K562 (cell line): ENCODE measurements around the gene CALB2. TPM values are rescaled to one million over a fixed set of nuclear protein-coding genes. Genes with fewer than 3 reads are reported as not detected.

ENCODE experiments used
- ATAC-seq: fragments of 200-7000 bp; cut with Tn5 transposase; 3 replicates; pipeline ENCODE4 v1.9.1; 2020; ENCODE audit warnings: moderate library complexity
- BruUV-seq: library from RNA; stranded (reverse); fragments of 400-500 nt; replicated peaks from 2 replicates; lab custom pipeline; 2021; lab: Mats Ljungman, UMichigan
- CTCF ChIA-PET: fragments of 300-600 bp; formaldehyde crosslinking; extraction: SDS; loops from one replicate; lab custom pipeline; 2021; ENCODE audit warnings: low intra/inter-chr PET ratio; lab: Yijun Ruan, JAX
- POLR2A ChIA-PET: fragments of 300-600, 350-650 bp; sonication (Branson Sonifier 250); formaldehyde crosslinking; extraction: SDS; loops from one replicate; lab custom pipeline; 2021; ENCODE audit warnings: antibody characterized with exemption, inconsistent platforms; lab: Yijun Ruan, JAX
- DNase-seq, 4 experiments: peaks; one replicate each; pipeline versions ENCODE4 v3.0.0 to v3.0.0-alpha.2; 2011 to 2018; ENCODE audit warnings: low spot score in 3 of 4, mixed read lengths in 3 of 4; ENCODE audit errors: extremely low read depth in 1 of 4
- FAIRE-seq: peaks from 2 replicates; lab custom pipeline; 2011; peaks lifted over from hg19 to GRCh38; lab: Jason Lieb, UNC
- H2AFZ ChIP-seq: 2 replicates; pipeline ENCODE4 v1.6.0; 2011; ENCODE audit warnings: low read depth, low read length, control low read depth, inconsistent platforms
- H3K27ac ChIP-seq: fragments of 200-600 bp; 3 replicates; pipeline ENCODE4 v1.8.0; 2011; ENCODE audit warnings: low read depth, mild to moderate bottlenecking, control low read depth, inconsistent platforms, low read length, moderate library complexity, mixed read lengths; ENCODE audit errors: extremely low read depth
- H3K27me3 ChIP-seq, 2 experiments: fragments of 300-600 bp in 1 of 2; 2 replicates in 1 of 2; 3 replicates in 1 of 2; pipeline versions ENCODE4 v1.6.0 to v1.8.0; 2011; ENCODE audit warnings: inconsistent platforms in 2 of 2, low read length in 2 of 2, mild to moderate bottlenecking in 1 of 2, mixed read lengths in 1 of 2, moderate library complexity in 1 of 2; ENCODE audit not compliant: control insufficient read depth in 2 of 2, insufficient read depth in 2 of 2
- H3K36me3 ChIP-seq: fragments of 300-600 bp; 3 replicates; pipeline ENCODE4 v1.8.0; 2011; ENCODE audit warnings: mild to moderate bottlenecking, low read length, inconsistent platforms; ENCODE audit not compliant: control insufficient read depth, insufficient read depth
- H3K4me1 ChIP-seq, 2 experiments: fragments of 200-600 bp in 1 of 2; replicated peaks in 1 of 2; 2 replicates in 1 of 2; 3 replicates in 1 of 2; pipeline versions ENCODE4 v1.5.1 to v1.8.0; 2011; ENCODE audit warnings: inconsistent platforms in 2 of 2, low read length in 2 of 2, mild to moderate bottlenecking in 1 of 2, mixed read lengths in 1 of 2, moderate library complexity in 1 of 2; ENCODE audit not compliant: control insufficient read depth in 2 of 2, insufficient read depth in 2 of 2
- H3K4me2 ChIP-seq: 2 replicates; pipeline ENCODE4 v1.6.1; 2011; ENCODE audit warnings: low read length, control low read depth, inconsistent platforms, mixed read lengths; ENCODE audit not compliant: insufficient read depth
- H3K4me3 ChIP-seq: fragments of 200-600 bp; sonication (generic), shearing (Covaris generic); 2 replicates; pipeline ENCODE4 v1.5.1; 2016; ENCODE audit warnings: control low read depth, inconsistent platforms
- H3K79me2 ChIP-seq: fragments of 200-600 bp; 3 replicates; pipeline ENCODE4 v1.8.0; 2011; ENCODE audit warnings: low read length, inconsistent platforms; ENCODE audit not compliant: control insufficient read depth, insufficient read depth
- H3K9ac ChIP-seq, 2 experiments: 2 replicates each; pipeline versions ENCODE4 v1.6.0 to v1.6.1; 2011; ENCODE audit warnings: low read depth in 2 of 2, low read length in 2 of 2, control low read depth in 1 of 2, inconsistent platforms in 1 of 2, mild to moderate bottlenecking in 1 of 2, mixed read lengths in 1 of 2; ENCODE audit not compliant: insufficient read depth in 1 of 2
- H3K9me1 ChIP-seq: one replicate; pipeline ENCODE4 v1.6.0; 2011; ENCODE audit warnings: inconsistent platforms, mild to moderate bottlenecking, low read length, moderate library complexity; ENCODE audit not compliant: control insufficient read depth, insufficient read depth
- H3K9me3 ChIP-seq: replicated peaks from 2 replicates; pipeline ENCODE4 v1.5.1; 2011; ENCODE audit warnings: low read depth, low read length, inconsistent platforms; ENCODE audit not compliant: control insufficient read depth, insufficient read depth
- H4K20me1 ChIP-seq: replicated peaks from 2 replicates; pipeline ENCODE4 v1.6.1; 2011; ENCODE audit warnings: low read length, inconsistent platforms, mixed read lengths; ENCODE audit not compliant: control insufficient read depth, insufficient read depth
- CEBPB ChIP-seq: fragments of 450-650 bp; IDR thresholded peaks from 2 replicates; pipeline ENCODE4 v1.6.1; 2016; ENCODE audit warnings: missing genetic modification characterization, missing compliant biosample characterization
- RFX5 ChIP-seq: IDR thresholded peaks from 2 replicates; pipeline ENCODE4 v1.6.1; 2011; ENCODE audit warnings: low read depth, mild to moderate bottlenecking, improper control_type of control experiment, low read length
- SUPT5H ChIP-seq: fragments of 450-650 bp; IDR thresholded peaks from 2 replicates; pipeline ENCODE4 v1.6.1; 2016
- TAF15 ChIP-seq: fragments of 200-400 bp; formaldehyde crosslinking; IDR thresholded peaks from 2 replicates; pipeline ENCODE4 v1.6.1; 2017; ENCODE audit warnings: mild to moderate bottlenecking, low read depth, low read length, moderate library complexity
- TFAM ChIP-seq: fragments of 250-450 bp; sonication (Bioruptor Pico); conservative IDR thresholded peaks from 2 replicates; pipeline ENCODE4 v1.5.0; 2021; ENCODE audit warnings: mild to moderate bottlenecking, moderate library complexity
- TSC22D4 ChIP-seq: fragments of 450-650 bp; IDR thresholded peaks from 2 replicates; pipeline ENCODE4 v1.6.1; 2016; ENCODE audit warnings: missing genetic modification characterization, missing biosample characterization, control low read depth
- ZBTB17 ChIP-seq: fragments of 450-650 bp; formaldehyde crosslinking; IDR thresholded peaks from 2 replicates; pipeline ENCODE4 v1.4.0; 2020; ENCODE audit warnings: mild to moderate bottlenecking
- ZNF263 ChIP-seq: sonication (generic); formaldehyde crosslinking; IDR thresholded peaks from 2 replicates; pipeline ENCODE4 v1.8.0; 2022; ENCODE audit warnings: mild to moderate bottlenecking, missing genetic modification reagents, borderline replicate concordance
- ZNF668 ChIP-seq: fragments of 250-450 bp; sonication (Bioruptor Pico); IDR thresholded peaks from 2 replicates; pipeline ENCODE4 v1.8.0; 2022; ENCODE audit warnings: mild to moderate bottlenecking, inconsistent platforms
- ZNF695 ChIP-seq: fragments of 450-650 bp; formaldehyde crosslinking; IDR thresholded peaks from 2 replicates; pipeline ENCODE4 v1.4.0; 2020; ENCODE audit warnings: mild to moderate bottlenecking, moderate library complexity
- WGBS: fragments of 100-300 bp; shearing (Covaris generic); methylation state at CpG from one replicate; pipeline ENCODE4 v1.1.6; 2016; ENCODE audit warnings: low coverage, mixed read lengths; ENCODE audit not compliant: insufficient coverage; ENCODE audit errors: missing lambda C conversion rate; 5-methylcytosine and 5-hydroxymethylcytosine counted together
- in situ Hi-C: fragments of 300-500 bp; cut with MboI; formaldehyde crosslinking; loops from 4 replicates; pipeline ENCODE4 v1.15.0; 2018; ENCODE audit warnings: inconsistent platforms, mixed read lengths
- intact Hi-C: fragments of 100-400 bp; cut with micrococcal nuclease; formaldehyde crosslinking; loops from 2 replicates; pipeline ENCODE4 v1.14.2; 2022
- polyA plus RNA-seq, 8 experiments: library from polyadenylated mRNA; depleted of rRNA in 4 of 8; stranded (reverse) in 5 of 8; unstranded in 3 of 8; fragments of >200 nt; fragmentation: Nextera tagmentation in 2 of 8; fragmentation: Illumina TruSeq in 1 of 8; extraction: Ambion mirVana in 2 of 8; extraction: Trizol in 1 of 8; gene quantifications; 2 replicates each; pipeline versions ENCODE4 v1.2.1 to v1.2.3, GENCODE V29; 2011 to 2014; ENCODE audit warnings: inconsistent platforms in 1 of 8, missing spikeins in 1 of 8
- total RNA-seq, 7 experiments: library from RNA; depleted of rRNA in 6 of 7; stranded (reverse); fragments of >200 nt in 6 of 7; fragmentation: Illumina TruSeq in 2 of 7; extraction: Trizol in 2 of 7; gene quantifications; 2 replicates each; pipeline versions ENCODE4 v1.2.1 to v1.2.3, GENCODE V29; 2011 to 2021; ENCODE audit warnings: low replicate concordance in 1 of 7
- TF ChIP-seq, protein P1 (sequence below), 2 experiments: fragments of 250-450 bp in 1 of 2; fragments of 450-650 bp in 1 of 2; sonication (Bioruptor Pico) in 1 of 2; IDR thresholded peaks; 2 replicates each; pipeline versions ENCODE4 v1.6.1 to v1.8.0; 2016 to 2021; ENCODE audit warnings: mild to moderate bottlenecking in 2 of 2, moderate library complexity in 2 of 2, missing compliant biosample characterization in 1 of 2, missing genetic modification characterization in 1 of 2

CALB2 gene
- total and polyA plus RNA-seq, 9 of the 15 experiments (the other 6 are each of a cell fraction or from before 2014, with no cell fraction given): not detected

DNA sequence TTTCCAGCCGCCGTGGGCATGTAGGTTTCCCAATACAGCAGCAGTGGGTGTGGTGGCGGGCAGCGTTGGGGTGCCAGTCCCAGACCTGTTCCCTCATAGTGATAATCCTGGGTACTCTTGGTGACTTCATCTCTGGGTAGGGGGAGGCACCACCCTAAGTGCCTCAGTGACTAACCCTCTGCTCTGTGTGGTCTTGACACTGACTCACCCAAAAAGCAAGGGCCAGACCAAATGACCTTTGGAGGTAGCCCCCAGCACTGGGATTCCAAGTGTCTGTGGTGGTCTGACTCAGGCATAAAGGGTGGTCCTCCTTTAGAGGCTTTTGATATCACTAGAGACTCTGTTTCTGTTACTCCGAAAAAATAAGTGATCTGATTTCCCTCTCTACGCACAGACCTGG lies 908 bp downstream of the CALB2 start:
- intact Hi-C loops (no loop called here), in situ Hi-C loops (no loop called here)
- ATAC-seq: no peak
- Histone ChIP-seq H3K27me3 (peaks cover 3 to 33% of the 10 kb centered on the region in 2 experiments; a peak in 4 of 5 replicates), H3K9me1 (no peaks in the 10 kb centered on the region), H3K79me2 (no peaks in the 10 kb centered on the region), H2AFZ (no peak overlapping the region), H3K9ac (no peak overlapping the region), H3K27ac (no peak overlapping the region), H3K36me3 (no peaks in the 10 kb centered on the region), H3K4me3 (no peak overlapping the region), H3K4me2 (no peak overlapping the region), H3K9me3 (no peaks in the 10 kb centered on the region), H3K4me1 (peaks cover 8 to 9% of the 10 kb centered on the region in 2 experiments; a peak in 4 of 5 replicates), H4K20me1 (peaks cover 11% of the 10 kb centered on the region)
- no peak for DNase-seq
- no peak for TF ChIP-seq TFAM (CRISPR knock-in tag)
- TF ChIP-seq TSC22D4 (tag): no peak
- no peak for TF ChIP-seq CEBPB (tag)
- no peak for TF ChIP-seq RFX5
- TF ChIP-seq ZNF263 (CRISPR knock-in tag): no peak
- TF ChIP-seq, protein P1, sequence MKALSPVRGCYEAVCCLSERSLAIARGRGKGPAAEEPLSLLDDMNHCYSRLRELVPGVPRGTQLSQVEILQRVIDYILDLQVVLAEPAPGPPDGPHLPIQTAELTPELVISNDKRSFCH (CRISPR knock-in tag; IDR thresholded peaks at IDR 0.05): no peak
- TF ChIP-seq, protein P1 (tag; IDR thresholded peaks at IDR 0.05): no peak
- no peak for TF ChIP-seq TAF15
- no peak for TF ChIP-seq ZNF668 (CRISPR knock-in tag)
- TF ChIP-seq SUPT5H: no peak
- no peak for TF ChIP-seq ZNF695 (CRISPR knock-in tag)
- no peak for TF ChIP-seq ZBTB17 (CRISPR knock-in tag)
- FAIRE-seq: no peak
- CTCF ChIA-PET: no interaction called here
- WGBS: 18% methylated on average over 6 of the region's 6 CpGs
- no TSS peak for BruUV-seq
- POLR2A ChIA-PET: no interaction called here
